Kidney epithelial cell (primary cell): ENCODE measurements around the gene ANKRD30A. TPM values are rescaled to one million over a fixed set of nuclear protein-coding genes. Genes with fewer than 3 reads are reported as not detected.
"Not testable (repeated sequence)": the region's sequence is repeated elsewhere in the genome, so short reads cannot be mapped to it uniquely, and the experiment has no call there.

Experiments
- DNase-seq: peaks from one replicate; pipeline ENCODE4 v3.0.0-alpha.2; 2010; ENCODE audit warnings: low read depth
- H3K27me3 ChIP-seq: 2 replicates; pipeline ENCODE4 v1.6.0; 2011; ENCODE audit warnings: low read length; ENCODE audit not compliant: control insufficient read depth, insufficient read depth
- H3K36me3 ChIP-seq: 2 replicates; pipeline ENCODE4 v1.5.1; 2011; ENCODE audit warnings: low read length; ENCODE audit not compliant: control insufficient read depth, insufficient read depth
- H3K4me3 ChIP-seq: 2 replicates; pipeline ENCODE4 v1.5.1; 2011; ENCODE audit warnings: low read depth, mild to moderate bottlenecking, control low read depth, low read length
- CTCF ChIP-seq: IDR thresholded peaks from 2 replicates; pipeline ENCODE4 v1.5.1; 2011; ENCODE audit warnings: mild to moderate bottlenecking, moderate library complexity, low read length, control low read depth, inconsistent platforms; ENCODE audit not compliant: insufficient read depth, poor library complexity, severe bottlenecking
- total RNA-seq: library from RNA; depleted of rRNA; stranded (reverse); fragments of >200 nt; gene quantifications from 2 replicates; pipeline ENCODE4 v1.2.3, GENCODE V29; 2015

The ANKRD30A gene
- not detected in 2 replicates for total RNA-seq

- Histone ChIP-seq H3K4me3 (no peak within 1 kb of the TSS), H3K36me3 (no peaks in the 10 kb centered on the region), H3K27me3 (no peaks in the 10 kb centered on the region)
- no peak for TF ChIP-seq CTCF
- DNase-seq: no peak
Observed at GRCh38 chr10:37125191-37125732, at the start of gene ANKRD30A. Gene ANKRD30A, plus strand, starts transcription at chr10:37125598. Its CDS starts 190 bp downstream, at chr10:37125788.

- H3K27me3 ChIP-seq, H3K36me3 ChIP-seq, DNase-seq, H3K4me3 ChIP-seq: not testable (repeated sequence)
Observed at GRCh38 chr10:37076083-37076482, 49.3 kb upstream of the ANKRD30A start.

- H3K4me3 ChIP-seq: no peak overlapping the region
- no peak for TF ChIP-seq CTCF
- no peaks in the 10 kb centered on the region for H3K27me3 ChIP-seq
- DNase-seq: no peak
- no peaks in the 10 kb centered on the region for H3K36me3 ChIP-seq
Observed at GRCh38 chr10:37095792-37096573, 29.4 kb upstream of the ANKRD30A start.

GRCh38 chr10:37101261-37101660, 24.1 kb upstream of the ANKRD30A start:
- no peak overlapping the region for H3K4me3 ChIP-seq
- H3K36me3 ChIP-seq: no peaks in the 10 kb centered on the region
- H3K27me3 ChIP-seq: no peaks in the 10 kb centered on the region
- TF ChIP-seq CTCF: no peak
- DNase-seq: no peak

- DNase-seq: no peak
- no peak for TF ChIP-seq CTCF
- Histone ChIP-seq H3K27me3 (no peaks in the 10 kb centered on the region), H3K36me3 (no peaks in the 10 kb centered on the region), H3K4me3 (no peak overlapping the region)
Observed at GRCh38 chr10:37109000-37109399, 16.4 kb upstream of the ANKRD30A start.

GRCh38 chr10:37124532-37124931, 866 bp upstream of the ANKRD30A start:
- Histone ChIP-seq H3K27me3 (no peaks in the 10 kb centered on the region), H3K4me3 (no peak overlapping the region), H3K36me3 (no peaks in the 10 kb centered on the region)
- no peak for DNase-seq
- TF ChIP-seq CTCF: no peak
